NCI-H345 (cell line): ENCODE data around the gene CDC42EP3.

Experiments used
- DNase-seq: peaks from one replicate; lab custom pipeline; 2025; lab: John Stamatoyannopoulos, UW

CDC42EP3 gene

GRCh38 chr2:37618326-37618725 lies 53.1 kb downstream of the CDC42EP3 start:
- no peak for DNase-seq

GRCh38 chr2:37617119-37617892 lies 54.1 kb downstream of the CDC42EP3 start:
- DNase-seq, result peak; percentile 61

GRCh38 chr2:37616677-37617005 lies 54.8 kb downstream of the CDC42EP3 start:
- DNase-seq, result no peak

- no peak for DNase-seq
These were observed 55.4 kb downstream of the CDC42EP3 start for GRCh38 chr2:37615804-37616676.

GRCh38 chr2:37614061-37614738 lies 57.2 kb downstream of the CDC42EP3 start:
- no peak for DNase-seq

- no peak for DNase-seq
These were observed 59.1 kb downstream of the CDC42EP3 start for GRCh38 chr2:37612382-37612781.

- no peak for DNase-seq
These were observed 60.7 kb downstream of the CDC42EP3 start for GRCh38 chr2:37610638-37611289.

- no peak for DNase-seq
These were observed 61.7 kb downstream of the CDC42EP3 start for GRCh38 chr2:37609782-37610181.

GRCh38 chr2:37604716-37605115 lies 66.7 kb downstream of the CDC42EP3 start:
- DNase-seq, result no peak

- no peak for DNase-seq
These were observed 68.7 kb downstream of the CDC42EP3 start for GRCh38 chr2:37602702-37603101.

GRCh38 chr2:37602040-37602439 lies 69.4 kb downstream of the CDC42EP3 start:
- DNase-seq, result no peak

GRCh38 chr2:37601569-37601968 lies 69.9 kb downstream of the CDC42EP3 start:
- DNase-seq, result no peak

- no peak for DNase-seq
These were observed 70.7 kb downstream of the CDC42EP3 start for GRCh38 chr2:37600735-37601134.

- no peak for DNase-seq
These were observed 71.5 kb downstream of the CDC42EP3 start for GRCh38 chr2:37599688-37600525.

GRCh38 chr2:37593694-37594093 lies 77.7 kb downstream of the CDC42EP3 start:
- no peak for DNase-seq

GRCh38 chr2:37593024-37593423 lies 78.4 kb downstream of the CDC42EP3 start:
- no peak for DNase-seq
